SJSA1 (cell line): Measurements from ENCODE around the gene LAPTM4A. TPM values are rescaled to one million over a fixed set of nuclear protein-coding genes. Genes with fewer than 3 reads are reported as not detected.

Experiments
- DNase-seq, 2 experiments: peaks; one replicate each; pipeline ENCODE4 v3.0.0-alpha.2; 2015 to 2020; ENCODE audit warnings: low spot score in 2 of 2, low read depth in 1 of 2
- H3K27ac ChIP-seq: fragments of 250-450 bp; sonication (Bioruptor Pico); 2 replicates; pipeline ENCODE4 v1.5.1; 2020; ENCODE audit warnings: mild to moderate bottlenecking, moderate library complexity
- H3K27me3 ChIP-seq: fragments of 250-450 bp; sonication (Bioruptor Pico); replicated peaks from 2 replicates; pipeline ENCODE4 v1.5.1; 2020; ENCODE audit warnings: mild to moderate bottlenecking, moderate library complexity
- H3K36me3 ChIP-seq: fragments of 250-450 bp; sonication (Bioruptor Pico); 2 replicates; pipeline ENCODE4 v1.5.1; 2020; ENCODE audit warnings: mild to moderate bottlenecking
- H3K4me1 ChIP-seq: fragments of 250-450 bp; sonication (Bioruptor Pico); replicated peaks from 2 replicates; pipeline ENCODE4 v1.6.1; 2021; ENCODE audit warnings: mild to moderate bottlenecking
- H3K4me3 ChIP-seq: fragments of 250-450 bp; sonication (Bioruptor Pico); 2 replicates; pipeline ENCODE4 v1.5.1; 2020; ENCODE audit warnings: mild to moderate bottlenecking
- H3K9me3 ChIP-seq: fragments of 250-450 bp; sonication (Bioruptor Pico); replicated peaks from 2 replicates; pipeline ENCODE4 v1.5.1; 2020; ENCODE audit warnings: mild to moderate bottlenecking
- total RNA-seq: library from RNA; depleted of rRNA; stranded (reverse); fragments of >200 nt; shearing (Covaris generic); gene quantifications from 2 replicates; pipeline ENCODE4 v1.2.3, GENCODE V29; 2014; rRNA removed

LAPTM4A gene
- total RNA-seq, 1 experiment from 2014 or later, result 214 TPM

- Histone ChIP-seq H3K27ac (no peak overlapping the region), H3K4me3 (no peak overlapping the region), H3K27me3 (no peaks in the 10 kb centered on the region), H3K4me1 (peaks cover 14% of the 10 kb centered on the region), H3K9me3 (no peaks in the 10 kb centered on the region), H3K36me3 (peaks cover 5% of the 10 kb centered on the region; the same call in 1 of the 2 replicates)
- no peak for DNase-seq
Measured at GRCh38 chr2:19988600-19988999, 62.8 kb downstream of the LAPTM4A start.

DNA sequence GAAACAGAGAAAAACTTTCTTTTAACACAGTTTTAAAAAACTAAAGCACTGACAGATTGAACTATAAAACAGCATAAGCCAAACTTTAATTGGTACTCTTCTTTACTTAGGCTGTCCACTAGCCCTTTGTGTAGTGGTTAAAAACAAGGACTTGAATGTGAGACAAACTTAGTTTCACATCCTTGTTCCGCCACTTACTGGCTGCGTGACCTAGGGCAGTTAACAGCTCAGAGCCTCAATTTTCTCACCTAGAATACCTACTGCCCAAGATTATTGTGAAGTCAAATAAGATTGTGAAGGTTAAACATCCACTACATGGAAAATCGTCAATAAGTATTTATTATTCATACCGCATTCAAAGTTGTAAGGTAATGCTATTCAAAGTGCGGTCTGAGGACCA is 63.5 kb downstream of the LAPTM4A start:
- peaks cover 5% of the 10 kb centered on the region; the same call in 1 of the 2 replicates for H3K36me3 ChIP-seq
- no peaks in the 10 kb centered on the region for H3K27me3 ChIP-seq
- H3K27ac ChIP-seq, result no peak overlapping the region
- H3K9me3 ChIP-seq, result no peaks in the 10 kb centered on the region
- peaks cover 14% of the 10 kb centered on the region for H3K4me1 ChIP-seq
- H3K4me3 ChIP-seq, result no peak overlapping the region
- DNase-seq, result no peak

Other genes starting within 250 kb of the LAPTM4A start
- gene TTC32, start 149.6 kb downstream of the LAPTM4A start, total RNA-seq, result 5.8 and 11.9 TPM in 2 replicates
- gene WDR35, start 61.5 kb downstream of the LAPTM4A start, total RNA-seq, result 7.9 and 9.4 TPM in 2 replicates
- gene MATN3, start 39.0 kb downstream of the LAPTM4A start, total RNA-seq, result 2.9 and 4.3 TPM in 2 replicates
- gene SDC1, start 173.5 kb upstream of the LAPTM4A start, total RNA-seq, result 75.2 and 117 TPM in 2 replicates